PC-3 (cell line): ENCODE measurements around the gene SULT4A1. TPM values are rescaled to one million over a fixed set of nuclear protein-coding genes. Genes with fewer than 3 reads are reported as not detected.

Experiments used
- ATAC-seq: fragments of 200-7000 bp; cut with Tn5 transposase; 2 replicates; pipeline ENCODE4 v1.9.1; 2020; ENCODE audit warnings: mild to moderate bottlenecking, moderate library complexity
- BruUV-seq: library from RNA; stranded (reverse); fragments of 400-500 nt; replicated peaks from 2 replicates; lab custom pipeline; 2021; lab: Mats Ljungman, UMichigan
- CTCF ChIA-PET: fragments of 300-600 bp; sonication (Branson Sonifier 250); formaldehyde crosslinking; loops from one replicate; lab custom pipeline; 2022; ENCODE audit warnings: antibody characterized with exemption; lab: Charles Lee
- POLR2A ChIA-PET: fragments of 300-600 bp; sonication (Branson Sonifier 250); formaldehyde crosslinking; loops from one replicate; lab custom pipeline; 2022; ENCODE audit warnings: antibody characterized with exemption; ENCODE audit not compliant: unreplicated experiment; lab: Charles Lee
- DNase-seq: peaks from one replicate; pipeline ENCODE4 v3.0.0-alpha.2; 2015
- H2AFZ ChIP-seq: fragments of 300-600 bp; sonication (generic); 2 replicates; pipeline ENCODE4 v1.6.0; 2016; ENCODE audit warnings: antibody characterized with exemption, low read length
- H3F3A ChIP-seq: fragments of 300-600 bp; sonication (generic); one replicate; pipeline ENCODE4 v1.6.0; 2017; ENCODE audit warnings: antibody characterized with exemption, low read length, control low read depth, mild to moderate bottlenecking; ENCODE audit not compliant: unreplicated experiment
- H3K27ac ChIP-seq: fragments of 300-600 bp; sonication (generic); 2 replicates; pipeline ENCODE4 v1.5.1; 2016; ENCODE audit warnings: mild to moderate bottlenecking, low read length
- H3K27me3 ChIP-seq: fragments of 300-600 bp; sonication (generic); 2 replicates; pipeline ENCODE4 v1.6.1; 2016; ENCODE audit warnings: low read length, mixed read lengths
- H3K36me3 ChIP-seq: fragments of 300-600 bp; sonication (generic); 2 replicates; pipeline ENCODE4 v1.6.1; 2016; ENCODE audit warnings: low read depth, mixed run types, low read length, mixed read lengths
- H3K4me1 ChIP-seq: fragments of 300-600 bp; sonication (generic); 2 replicates; pipeline ENCODE4 v1.5.1; 2016; ENCODE audit warnings: low read length; ENCODE audit not compliant: insufficient read depth
- H3K4me2 ChIP-seq: fragments of 300-600 bp; sonication (generic); 2 replicates; pipeline ENCODE4 v1.6.0; 2016; ENCODE audit warnings: low read length
- H3K4me3 ChIP-seq: fragments of 300-600 bp; sonication (generic); 2 replicates; pipeline ENCODE4 v1.5.1; 2016; ENCODE audit warnings: mild to moderate bottlenecking, low read length, mixed read lengths
- H3K79me2 ChIP-seq: fragments of 300-600 bp; sonication (generic); 2 replicates; pipeline ENCODE4 v1.6.1; 2017; ENCODE audit warnings: low read length, mixed read lengths
- H3K9ac ChIP-seq: fragments of 300-600 bp; sonication (generic); 2 replicates; pipeline ENCODE4 v1.6.0; 2016; ENCODE audit warnings: mild to moderate bottlenecking, low read length
- H3K9me2 ChIP-seq: fragments of 300-600 bp; sonication (generic); replicated peaks from 2 replicates; pipeline ENCODE4 v1.6.1; 2016; ENCODE audit warnings: mixed run types, low read length, mixed read lengths
- H3K9me3 ChIP-seq: fragments of 300-600 bp; sonication (generic); 2 replicates; pipeline ENCODE4 v1.6.1; 2016; ENCODE audit warnings: low read length, mixed read lengths
- H4K20me1 ChIP-seq: fragments of 300-600 bp; sonication (generic); 2 replicates; pipeline ENCODE4 v1.6.1; 2016; ENCODE audit warnings: low read length, mixed read lengths
- CTCF ChIP-seq: fragments of 300-600 bp; sonication (generic); conservative IDR thresholded peaks from 2 replicates; pipeline ENCODE4 v1.5.1; 2017; ENCODE audit warnings: antibody characterized with exemption, low read depth, mild to moderate bottlenecking, low read length
- EZH2 ChIP-seq: fragments of 300-600 bp; sonication (generic); IDR thresholded peaks from one replicate; pipeline ENCODE4 v1.6.1; 2017; ENCODE audit warnings: antibody characterized with exemption, mild to moderate bottlenecking, low read length; ENCODE audit not compliant: unreplicated experiment
- EZH2phosphoT487 ChIP-seq: fragments of 300-600 bp; sonication (generic); IDR thresholded peaks from 2 replicates; pipeline ENCODE4 v1.6.1; 2018; ENCODE audit warnings: mild to moderate bottlenecking, antibody characterized with exemption, low read length, borderline replicate concordance
- intact Hi-C: fragments of 100-400 bp; cut with micrococcal nuclease; formaldehyde crosslinking; loops from 2 replicates; pipeline ENCODE4 v1.9.0; 2023
- total RNA-seq: library from RNA; depleted of rRNA; stranded (reverse); fragments of >200 nt; gene quantifications from 2 replicates; pipeline ENCODE4 v1.2.3, GENCODE V29; 2014; rRNA removed

SULT4A1 gene
- total RNA-seq, 1 experiment from 2014 or later = not detected

- Histone ChIP-seq H3F3A (no peaks in the 10 kb centered on the region), H3K4me1 (peaks cover 5% of the 10 kb centered on the region), H3K27me3 (no peaks in the 10 kb centered on the region), H3K27ac (no peak overlapping the region), H3K4me3 (no peak overlapping the region), H2AFZ (no peak overlapping the region), H4K20me1 (no peaks in the 10 kb centered on the region), H3K4me2 (no peak overlapping the region), H3K36me3 (no peaks in the 10 kb centered on the region), H3K9me2 (no peaks in the 10 kb centered on the region), H3K9ac (no peak overlapping the region), H3K79me2 (no peaks in the 10 kb centered on the region), H3K9me3 (no peaks in the 10 kb centered on the region)
- intact Hi-C loops = no loop called here
- ChIA-PET CTCF (no interaction called here), POLR2A (no interaction called here)
- BruUV-seq = no TSS peak
- DNase-seq = no peak
- TF ChIP-seq EZH2phosphoT487 = no peak
- no peak for ATAC-seq
Observed at GRCh38 chr22:43782448-43782847, 79.9 kb downstream of the SULT4A1 start.

- Histone ChIP-seq H3K79me2 (no peaks in the 10 kb centered on the region), H2AFZ (no peak overlapping the region; the same call in 1 of the 2 replicates), H3K4me1 (peaks cover 21% of the 10 kb centered on the region), H3K9me3 (no peaks in the 10 kb centered on the region), H3K4me2 (peak overlapping the region; percentile 48), H3K27ac (0 out of 2 replicates have a peak overlapping the region, but pooled peaks have one; percentile 57), H3K9ac (no peak overlapping the region), H3K36me3 (no peaks in the 10 kb centered on the region), H4K20me1 (no peaks in the 10 kb centered on the region), H3K9me2 (no peaks in the 10 kb centered on the region), H3K4me3 (no peak overlapping the region), H3K27me3 (no peaks in the 10 kb centered on the region), H3F3A (no peaks in the 10 kb centered on the region)
- ATAC-seq = peak; percentile 88
- TF ChIP-seq EZH2phosphoT487 (no peak), CTCF (no peak), EZH2 (no peak)
- POLR2A ChIA-PET = no interaction called here
- intact Hi-C loops = no loop called here
- peak; percentile 87 for DNase-seq
- CTCF ChIA-PET = interaction anchor here (0.8 to 1.5 kb wide), 2 partner anchors 19 to 49 kb away, joined by 3 to 5 read pairs; no protein-coding TSS in a partner anchor
- BruUV-seq = no TSS peak
Observed at GRCh38 chr22:43777286-43777685, 85.0 kb downstream of the SULT4A1 start.

GRCh38 chr22:43776081-43776670 lies 86.1 kb downstream of the SULT4A1 start:
- no peaks in the 10 kb centered on the region for H3K36me3 ChIP-seq
- DNase-seq (peak; percentile 88), ATAC-seq (peak; percentile 74)
- ChIA-PET CTCF (interaction anchor here (1.5 kb wide), 1 partner anchor 50 kb away, joined by 5 read pairs; no protein-coding TSS in a partner anchor), POLR2A (no interaction called here)
- TF ChIP-seq CTCF (no peak), EZH2phosphoT487 (no peak), EZH2 (no peak)
- no peaks in the 10 kb centered on the region for H3K27me3 ChIP-seq
- no TSS peak for BruUV-seq
- H2AFZ ChIP-seq = no peak overlapping the region
- intact Hi-C loops = no loop called here
- H3K79me2 ChIP-seq = no peaks in the 10 kb centered on the region
- H3K27ac ChIP-seq = peak overlapping the region; percentile 57
- H3K4me2 ChIP-seq = peak overlapping the region; percentile 48
- no peaks in the 10 kb centered on the region for H4K20me1 ChIP-seq
- H3K9me2 ChIP-seq = no peaks in the 10 kb centered on the region
- no peak overlapping the region for H3K4me3 ChIP-seq
- peaks cover 21% of the 10 kb centered on the region for H3K4me1 ChIP-seq
- H3K9ac ChIP-seq = no peak overlapping the region; the same call in 1 of the 2 replicates
- H3K9me3 ChIP-seq = no peaks in the 10 kb centered on the region
- no peaks in the 10 kb centered on the region for H3F3A ChIP-seq

Other genes with a start within 250 kb of the SULT4A1 start
- gene EFCAB6, start 50.2 kb downstream of the SULT4A1 start, total RNA-seq = 0.07 and 1.2 TPM in 2 replicates
- gene PNPLA5, start 29.5 kb upstream of the SULT4A1 start, total RNA-seq = not detected in 2 replicates
- 0.29 and 0.36 TPM in 2 replicates for gene PNPLA3, start 61.3 kb upstream of the SULT4A1 start, total RNA-seq
- gene SAMM50, start 92.9 kb upstream of the SULT4A1 start, total RNA-seq = 26.6 and 34.5 TPM in 2 replicates
- 69.3 and 85.3 TPM in 2 replicates for gene PARVB, start 161.8 kb upstream of the SULT4A1 start, total RNA-seq